Ishikawa (cell line): Measurements from ENCODE around the gene CACNG4.
A peak's percentile ranks its signal among the peaks of the same experiment; 100 is the strongest.

Experiments used
- CEBPB ChIP-seq: IDR thresholded peaks from 2 replicates; pipeline ENCODE4 v1.6.1; 2012
- CREB1 ChIP-seq: IDR thresholded peaks from 2 replicates; pipeline ENCODE4 v1.6.1; 2012; ENCODE audit warnings: low read depth
- EGR1 ChIP-seq: IDR thresholded peaks from 2 replicates; pipeline ENCODE4 v1.6.1; 2012
- EP300 ChIP-seq: IDR thresholded peaks from 2 replicates; pipeline ENCODE4 v1.6.1; 2012; ENCODE audit warnings: borderline replicate concordance
- FOXM1 ChIP-seq: IDR thresholded peaks from 2 replicates; pipeline ENCODE4 v1.6.1; 2012; ENCODE audit warnings: low read depth, borderline replicate concordance
- NFIC ChIP-seq: IDR thresholded peaks from 2 replicates; pipeline ENCODE4 v1.6.1; 2012
- RAD21 ChIP-seq: IDR thresholded peaks from 2 replicates; pipeline ENCODE4 v1.6.1; 2012; ENCODE audit warnings: low read depth
- TAF1 ChIP-seq: IDR thresholded peaks from 2 replicates; pipeline ENCODE4 v1.6.1; 2012; ENCODE audit warnings: low read depth, mild to moderate bottlenecking
- TCF12 ChIP-seq: IDR thresholded peaks from 2 replicates; pipeline ENCODE4 v1.6.1; 2012; ENCODE audit warnings: low read depth
- TEAD4 ChIP-seq: IDR thresholded peaks from 2 replicates; pipeline ENCODE4 v1.6.1; 2012
- YY1 ChIP-seq: IDR thresholded peaks from 2 replicates; pipeline ENCODE4 v1.6.1; 2012; ENCODE audit warnings: low read depth
- ZBTB7A ChIP-seq: IDR thresholded peaks from 2 replicates; pipeline ENCODE4 v1.6.1; 2012; ENCODE audit warnings: low read depth
- TF ChIP-seq, protein P1 (sequence below): IDR thresholded peaks from 2 replicates; pipeline ENCODE4 v1.6.1; 2012; ENCODE audit warnings: low read depth, mild to moderate bottlenecking
- TF ChIP-seq, protein P2 (sequence below): IDR thresholded peaks from 2 replicates; pipeline ENCODE4 v1.6.1; 2012
- TF ChIP-seq, protein P3 (sequence below): IDR thresholded peaks from 2 replicates; pipeline ENCODE4 v1.6.1; 2012

The CACNG4 gene

DNA sequence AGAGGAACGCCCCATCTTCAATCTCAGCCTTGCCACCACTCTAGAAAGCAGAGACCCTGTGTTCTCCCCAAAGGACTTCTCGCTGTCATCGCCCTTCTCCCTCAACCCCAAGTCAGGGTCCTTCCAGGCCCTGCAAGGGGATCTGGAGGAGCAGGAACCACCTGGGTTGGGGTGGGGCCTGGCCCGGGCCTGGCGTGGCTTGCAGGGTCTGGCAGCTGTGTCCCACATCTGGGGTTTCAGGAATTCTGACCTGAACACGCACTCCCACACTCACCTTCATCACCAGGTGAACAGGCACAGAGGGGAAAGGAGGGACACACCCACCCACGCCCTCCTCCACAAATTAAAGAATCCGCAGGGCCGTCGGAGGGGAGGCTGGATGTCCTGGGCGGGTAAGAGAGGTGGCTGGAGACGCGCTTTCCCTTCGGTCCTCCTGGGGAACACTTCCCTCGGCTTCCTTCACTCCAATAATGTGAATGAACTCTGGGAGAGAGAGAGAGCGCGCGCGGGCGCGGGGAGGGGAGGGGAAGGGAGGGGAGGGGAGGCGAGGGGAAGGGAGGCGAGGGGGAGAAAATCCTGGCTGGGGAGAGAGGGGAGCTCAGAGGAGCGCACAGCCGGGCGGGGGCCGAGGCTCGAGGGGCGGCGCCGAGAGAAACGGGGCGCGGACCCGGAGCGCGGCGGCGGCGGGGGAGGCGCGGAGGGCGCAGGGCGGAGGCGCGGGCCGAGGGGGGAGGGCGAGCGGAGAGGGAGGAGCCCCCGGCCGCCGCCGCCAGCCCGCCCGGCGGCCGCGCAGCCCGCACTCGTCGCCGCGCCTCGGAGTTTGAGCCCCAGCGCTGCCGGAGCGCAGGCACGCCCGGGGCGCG is at the start of gene CACNG4:
CACNG4 (plus strand) TSS at position 799 of the 863 bp plus-strand sequence. CDS start 205 bp downstream, outside the sequence.
- TF ChIP-seq TAF1: no peak
- no peak for TF ChIP-seq RAD21
- no peak for TF ChIP-seq CREB1
- TF ChIP-seq NFIC: no peak
- no peak for TF ChIP-seq CEBPB
- TF ChIP-seq TEAD4: no peak
- no peak for TF ChIP-seq YY1
- TF ChIP-seq, protein P1, sequence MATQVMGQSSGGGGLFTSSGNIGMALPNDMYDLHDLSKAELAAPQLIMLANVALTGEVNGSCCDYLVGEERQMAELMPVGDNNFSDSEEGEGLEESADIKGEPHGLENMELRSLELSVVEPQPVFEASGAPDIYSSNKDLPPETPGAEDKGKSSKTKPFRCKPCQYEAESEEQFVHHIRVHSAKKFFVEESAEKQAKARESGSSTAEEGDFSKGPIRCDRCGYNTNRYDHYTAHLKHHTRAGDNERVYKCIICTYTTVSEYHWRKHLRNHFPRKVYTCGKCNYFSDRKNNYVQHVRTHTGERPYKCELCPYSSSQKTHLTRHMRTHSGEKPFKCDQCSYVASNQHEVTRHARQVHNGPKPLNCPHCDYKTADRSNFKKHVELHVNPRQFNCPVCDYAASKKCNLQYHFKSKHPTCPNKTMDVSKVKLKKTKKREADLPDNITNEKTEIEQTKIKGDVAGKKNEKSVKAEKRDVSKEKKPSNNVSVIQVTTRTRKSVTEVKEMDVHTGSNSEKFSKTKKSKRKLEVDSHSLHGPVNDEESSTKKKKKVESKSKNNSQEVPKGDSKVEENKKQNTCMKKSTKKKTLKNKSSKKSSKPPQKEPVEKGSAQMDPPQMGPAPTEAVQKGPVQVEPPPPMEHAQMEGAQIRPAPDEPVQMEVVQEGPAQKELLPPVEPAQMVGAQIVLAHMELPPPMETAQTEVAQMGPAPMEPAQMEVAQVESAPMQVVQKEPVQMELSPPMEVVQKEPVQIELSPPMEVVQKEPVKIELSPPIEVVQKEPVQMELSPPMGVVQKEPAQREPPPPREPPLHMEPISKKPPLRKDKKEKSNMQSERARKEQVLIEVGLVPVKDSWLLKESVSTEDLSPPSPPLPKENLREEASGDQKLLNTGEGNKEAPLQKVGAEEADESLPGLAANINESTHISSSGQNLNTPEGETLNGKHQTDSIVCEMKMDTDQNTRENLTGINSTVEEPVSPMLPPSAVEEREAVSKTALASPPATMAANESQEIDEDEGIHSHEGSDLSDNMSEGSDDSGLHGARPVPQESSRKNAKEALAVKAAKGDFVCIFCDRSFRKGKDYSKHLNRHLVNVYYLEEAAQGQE: no peak
- TF ChIP-seq, protein P2, sequence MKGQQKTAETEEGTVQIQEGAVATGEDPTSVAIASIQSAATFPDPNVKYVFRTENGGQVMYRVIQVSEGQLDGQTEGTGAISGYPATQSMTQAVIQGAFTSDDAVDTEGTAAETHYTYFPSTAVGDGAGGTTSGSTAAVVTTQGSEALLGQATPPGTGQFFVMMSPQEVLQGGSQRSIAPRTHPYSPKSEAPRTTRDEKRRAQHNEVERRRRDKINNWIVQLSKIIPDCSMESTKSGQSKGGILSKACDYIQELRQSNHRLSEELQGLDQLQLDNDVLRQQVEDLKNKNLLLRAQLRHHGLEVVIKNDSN: no peak
- no peak for TF ChIP-seq FOXM1
- TF ChIP-seq EP300: no peak
- no peak for TF ChIP-seq TCF12
- no peak for TF ChIP-seq ZBTB7A

DNA sequence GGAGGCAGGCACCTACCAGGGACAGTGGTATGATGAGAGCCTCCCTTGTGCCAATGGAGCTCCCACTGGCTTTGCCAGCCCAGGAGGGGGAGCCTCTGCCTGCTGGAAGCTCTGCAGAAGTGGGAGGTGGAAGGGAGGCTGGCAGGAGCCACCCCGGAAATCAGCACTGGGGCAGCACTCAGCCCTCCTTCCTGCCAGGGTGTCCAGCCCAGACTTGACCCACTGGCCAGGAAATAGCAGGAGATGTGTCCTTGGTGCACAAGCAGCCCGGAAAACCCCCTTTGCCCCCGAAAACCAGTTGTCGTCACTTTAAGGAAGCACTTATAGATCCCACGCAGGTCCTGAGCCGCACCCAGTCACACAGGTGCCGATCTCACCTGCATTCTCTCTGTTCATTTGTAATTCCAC is 49.3 kb upstream of the CACNG4 start:
- TF ChIP-seq RAD21 (peak; percentile 88), EGR1 (no peak)
- TF ChIP-seq, protein P1: no peak

DNA sequence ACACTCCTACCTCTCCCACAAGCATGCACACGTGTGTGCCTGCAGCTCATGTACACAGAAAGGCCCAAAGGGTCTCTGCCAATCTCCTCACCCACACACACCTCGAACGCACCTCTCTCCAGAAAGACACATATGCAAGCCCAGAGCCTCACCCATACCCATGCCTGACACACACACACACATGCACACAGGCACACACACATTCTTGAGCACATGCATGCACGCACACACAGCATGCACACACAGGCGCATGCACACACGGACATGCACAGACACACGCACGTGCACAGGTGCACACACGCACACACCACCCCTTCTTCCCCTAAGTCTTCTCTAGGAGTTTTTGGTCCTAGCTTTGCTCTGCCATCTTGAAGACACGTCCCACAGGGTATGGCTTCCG is 48.7 kb upstream of the CACNG4 start:
- TF ChIP-seq YY1 (no peak), CEBPB (no peak), FOXM1 (no peak), TAF1 (no peak), EP300 (no peak), TEAD4 (no peak), ZBTB7A (no peak), CREB1 (no peak), TCF12 (no peak), EGR1 (no peak), RAD21 (no peak), NFIC (no peak)
- TF ChIP-seq, protein P3, sequence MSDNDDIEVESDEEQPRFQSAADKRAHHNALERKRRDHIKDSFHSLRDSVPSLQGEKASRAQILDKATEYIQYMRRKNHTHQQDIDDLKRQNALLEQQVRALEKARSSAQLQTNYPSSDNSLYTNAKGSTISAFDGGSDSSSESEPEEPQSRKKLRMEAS: no peak
- TF ChIP-seq, protein P1: no peak
- TF ChIP-seq, protein P2: no peak

DNA sequence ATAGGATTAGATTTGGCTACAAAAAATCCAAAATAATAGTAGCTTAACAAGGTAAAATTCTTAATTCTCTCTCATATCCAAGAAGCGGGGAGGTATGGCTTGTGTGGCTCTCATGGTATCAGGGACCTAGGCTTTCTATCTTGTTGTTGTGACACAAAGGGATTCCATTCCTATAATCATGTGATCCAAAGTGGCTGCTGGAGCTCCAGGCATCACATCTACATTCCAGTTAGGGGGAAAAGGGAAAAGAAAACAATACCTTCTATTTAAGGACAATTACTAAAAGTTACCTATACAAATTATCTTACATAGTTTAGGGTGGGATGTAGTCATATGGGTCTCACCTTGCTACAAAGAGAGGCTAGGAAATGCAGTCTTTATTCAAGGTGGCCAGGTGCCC is 47.6 kb upstream of the CACNG4 start:
- TF ChIP-seq EGR1 (no peak), CEBPB (no peak), ZBTB7A (no peak), YY1 (no peak), CREB1 (no peak), NFIC (no peak), RAD21 (no peak), TCF12 (no peak), EP300 (no peak), FOXM1 (no peak), TAF1 (no peak), TEAD4 (no peak)
- TF ChIP-seq, protein P2: no peak
- TF ChIP-seq, protein P1: no peak
- TF ChIP-seq, protein P3: no peak
